GM21447 (cell line): ENCODE data around the gene SMTN.
A peak's percentile ranks its signal among the peaks of the same experiment; 100 is the strongest.
"Not testable (repeated sequence)": the region's sequence is repeated elsewhere in the genome, so short reads cannot be mapped to it uniquely, and the experiment has no call there.

Experiments
- ATAC-seq: cut with Tn5 transposase; IDR thresholded peaks from one replicate; pipeline ENCODE4 v1.9.1; 2021; ENCODE audit not compliant: unreplicated experiment

SMTN gene

DNA sequence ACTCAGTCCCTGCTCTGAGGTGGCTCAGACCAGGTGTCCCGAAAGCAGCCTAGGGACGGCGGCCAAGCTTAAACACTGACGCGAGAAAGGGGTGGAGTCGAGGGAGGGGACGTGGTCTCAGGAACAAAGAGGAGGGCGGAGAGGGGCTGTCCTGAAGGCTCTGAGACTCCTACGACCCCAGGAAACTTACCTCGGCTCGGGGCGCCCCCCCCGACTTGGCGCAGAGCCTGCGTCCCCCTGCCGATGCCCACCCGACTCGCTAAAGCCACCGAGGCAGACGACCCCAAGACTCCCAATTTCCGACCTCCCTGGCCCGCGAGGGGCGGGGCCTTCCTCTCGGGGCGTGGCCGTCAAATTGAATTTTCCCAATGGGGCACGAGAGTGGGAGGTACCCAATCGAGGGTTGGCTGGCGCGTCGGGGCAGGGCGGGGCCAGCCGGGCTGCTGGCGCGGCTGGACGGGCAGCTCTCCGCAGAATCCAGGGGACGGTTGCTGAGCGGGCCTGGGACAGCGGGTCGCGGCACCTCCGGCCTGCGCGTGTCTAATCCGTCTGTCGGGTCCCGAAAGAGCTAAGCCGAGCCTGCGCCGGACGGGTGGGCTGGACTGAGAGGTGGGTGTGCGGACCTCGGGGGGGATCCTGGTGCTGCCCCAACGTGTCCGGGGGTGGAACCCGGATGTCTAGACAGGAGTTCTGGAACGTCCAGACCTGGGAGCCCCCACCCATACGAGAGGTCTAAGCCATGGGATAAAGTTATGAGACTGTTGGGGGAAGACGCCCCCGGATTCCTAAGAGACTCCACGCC lies at the start of gene SMTN:
Gene SMTN, plus strand, starts transcription at position 471 of the 802 bp plus-strand sequence. CDS start 1,941 bp downstream, outside the sequence.
- ATAC-seq = peak; percentile 55

DNA sequence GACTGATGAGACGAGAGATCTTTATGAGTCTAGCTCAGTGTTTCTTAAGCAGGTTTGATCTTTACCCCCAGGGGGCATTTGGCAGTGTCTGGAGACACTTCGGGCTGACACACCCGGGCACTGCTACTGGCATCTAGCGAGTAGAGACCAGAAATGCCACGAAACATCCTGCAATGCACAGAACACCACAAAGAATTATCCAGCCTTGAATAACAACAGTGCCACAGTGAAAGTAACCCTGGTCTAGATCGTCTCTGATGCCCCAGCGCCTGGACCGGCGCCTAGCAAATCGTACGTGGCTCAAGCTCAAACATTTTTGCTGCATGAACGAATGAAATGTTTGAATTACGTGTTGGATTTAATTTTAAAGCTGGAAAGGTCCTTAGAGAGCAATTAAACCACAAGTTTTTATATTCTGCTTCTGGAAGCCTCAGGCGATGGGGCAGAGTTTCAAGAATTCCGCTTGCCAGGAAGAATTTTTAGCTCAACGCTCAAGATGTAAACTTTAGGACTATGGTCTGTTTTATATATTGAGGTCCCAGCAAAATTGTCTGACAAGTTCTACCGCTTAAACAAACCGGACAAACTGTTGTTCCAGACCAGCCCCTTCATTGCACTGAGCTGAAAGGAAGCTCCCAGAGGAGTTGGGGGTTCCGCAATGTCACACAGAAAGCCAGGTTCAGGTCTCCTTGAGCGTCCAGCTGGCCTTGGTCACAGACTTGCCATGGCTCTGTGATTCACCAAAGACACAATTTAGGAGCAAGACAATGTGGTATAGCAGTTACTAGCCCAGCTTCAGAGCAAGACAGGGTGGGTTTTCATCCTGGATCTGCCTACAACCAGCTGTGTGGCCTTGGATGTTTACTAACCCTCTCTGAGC lies 44.2 kb upstream of the SMTN start:
- ATAC-seq = no peak

DNA sequence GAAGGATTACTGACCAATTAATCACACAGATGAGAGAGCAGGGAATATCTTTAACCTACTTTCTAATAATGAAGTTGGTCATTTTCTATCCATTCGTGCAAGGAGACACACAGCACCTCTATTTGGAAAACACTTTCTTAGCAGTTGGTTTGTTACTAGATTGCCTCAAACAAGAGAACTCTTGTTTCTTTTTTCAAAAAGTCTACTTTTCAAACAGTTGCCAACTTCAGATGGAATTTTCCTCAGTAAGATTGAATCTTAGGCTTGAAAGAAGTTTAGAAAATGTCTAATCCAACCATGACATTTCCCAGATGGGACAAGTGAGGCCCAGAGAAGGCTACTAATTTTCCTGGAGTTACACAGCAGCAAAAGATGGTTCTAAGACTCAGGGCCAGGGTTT lies 42.4 kb upstream of the SMTN start:
- no peak for ATAC-seq

DNA sequence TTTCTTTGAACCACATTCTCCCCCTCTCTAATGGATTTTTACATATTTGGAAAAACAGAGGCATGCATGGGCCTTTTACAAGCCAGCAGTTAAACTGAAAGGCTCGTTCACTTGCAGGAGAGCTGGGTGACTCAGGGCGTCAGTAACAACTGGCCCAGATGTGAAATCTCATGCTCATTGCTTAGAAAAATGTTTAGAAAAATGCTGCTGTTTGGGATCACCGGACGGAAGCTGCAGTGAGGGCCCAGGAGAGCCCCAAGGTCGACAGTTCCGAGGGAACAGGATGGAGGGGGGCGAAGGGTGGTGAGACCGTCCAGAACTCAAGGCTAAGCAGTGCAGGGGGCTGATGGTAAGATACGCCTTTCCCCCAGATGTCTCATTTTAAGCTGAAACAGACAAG lies 41.7 kb upstream of the SMTN start:
- ATAC-seq = no peak

DNA sequence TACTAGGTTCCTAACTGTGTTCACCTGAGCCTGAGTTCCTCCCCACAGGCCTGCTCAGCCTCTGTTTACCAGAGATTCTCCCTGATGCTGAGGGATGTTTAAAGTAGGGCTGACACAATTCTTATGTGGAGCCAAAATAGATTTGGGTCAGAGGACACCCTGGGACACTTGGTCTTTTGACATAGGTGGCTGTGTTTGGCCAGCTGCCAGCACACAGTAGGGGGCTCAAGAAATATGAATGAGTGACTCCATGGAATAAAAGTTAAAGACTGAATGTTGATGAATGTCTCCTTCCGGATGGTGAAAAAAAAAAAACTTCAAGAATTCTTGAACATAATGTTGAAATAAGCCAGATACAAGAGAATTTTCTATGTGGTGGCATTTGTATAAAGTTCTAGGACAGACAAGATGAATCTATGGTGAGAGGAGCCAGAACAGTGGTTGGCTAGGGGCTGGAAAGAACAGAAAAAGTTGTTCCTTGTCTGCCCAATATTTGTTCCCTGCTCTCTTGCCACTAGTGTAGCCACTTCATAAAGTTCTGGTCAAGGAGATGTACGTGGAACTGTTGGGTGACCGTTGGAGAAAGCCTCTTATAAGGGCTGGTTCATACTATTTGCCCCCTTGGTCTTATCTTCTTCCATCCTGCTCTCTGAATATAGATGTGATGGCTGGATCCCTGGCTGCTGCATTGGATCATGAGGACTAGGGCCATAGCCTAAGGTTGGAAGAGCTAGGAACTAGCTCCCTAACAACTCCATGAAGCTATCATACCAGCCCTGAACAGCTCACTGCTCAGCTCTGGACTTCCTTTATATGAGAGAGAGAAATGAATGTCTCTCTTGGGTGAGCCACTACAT lies 40.3 kb upstream of the SMTN start:
- ATAC-seq = no peak

DNA sequence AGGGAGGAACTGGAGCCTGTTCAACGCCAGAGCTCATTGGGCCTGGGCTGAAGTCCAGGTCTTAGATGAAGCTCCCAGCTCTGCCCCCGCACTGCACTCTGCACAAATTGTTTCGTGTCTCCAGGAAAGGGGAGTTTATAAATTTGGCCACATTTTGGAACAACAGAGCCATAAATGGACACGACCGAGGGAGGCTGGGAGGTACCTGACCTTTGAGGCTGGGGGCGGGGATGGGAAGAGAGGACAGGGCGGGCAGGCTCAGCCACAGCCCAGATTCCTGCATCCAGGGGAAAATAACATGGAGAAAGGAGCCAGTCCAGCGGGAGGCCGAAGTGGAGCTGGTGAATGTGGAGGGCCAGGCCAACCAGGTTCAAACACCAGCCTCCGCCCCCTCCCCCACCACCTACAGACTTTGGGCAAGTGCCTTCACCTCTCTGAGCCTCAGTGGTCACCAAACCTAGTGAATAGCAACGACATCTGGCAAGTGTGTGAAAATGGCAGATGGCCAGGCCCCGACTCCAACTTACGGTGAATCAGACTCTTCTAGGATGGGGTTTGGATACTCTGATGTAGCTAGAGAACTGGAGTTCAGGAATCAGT lies 36.8 kb upstream of the SMTN start:
- no peak for ATAC-seq

DNA sequence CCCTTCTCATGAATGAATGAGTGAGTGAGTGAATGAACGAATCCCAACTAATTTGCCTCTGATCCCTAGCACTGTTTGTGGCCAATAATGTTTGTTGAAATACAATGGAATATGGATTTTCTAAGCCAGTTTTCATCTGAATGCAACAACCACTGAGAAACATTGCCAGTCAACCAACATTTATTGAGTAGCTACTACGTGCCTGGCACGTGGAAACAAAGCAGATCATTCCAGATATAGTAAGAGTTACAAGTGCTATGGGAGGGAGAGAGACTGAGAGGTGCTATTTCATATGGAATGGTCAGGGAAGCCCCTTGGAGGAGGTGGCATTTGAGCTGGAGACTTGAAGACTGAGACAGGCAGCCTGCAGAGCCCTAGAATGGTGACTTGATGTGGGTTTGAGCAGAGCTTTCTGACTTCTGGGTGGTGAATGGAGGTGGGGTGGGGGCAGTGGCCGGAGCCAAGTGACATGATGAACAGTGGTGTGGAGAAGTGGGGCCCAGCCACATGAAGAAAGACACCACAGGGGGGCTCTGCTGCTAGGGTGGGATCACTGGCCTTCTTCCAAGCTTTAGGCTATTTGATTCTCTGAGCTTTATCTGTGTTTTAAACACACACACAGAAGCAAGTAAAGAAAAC lies 35.1 kb upstream of the SMTN start:
- no peak for ATAC-seq

DNA sequence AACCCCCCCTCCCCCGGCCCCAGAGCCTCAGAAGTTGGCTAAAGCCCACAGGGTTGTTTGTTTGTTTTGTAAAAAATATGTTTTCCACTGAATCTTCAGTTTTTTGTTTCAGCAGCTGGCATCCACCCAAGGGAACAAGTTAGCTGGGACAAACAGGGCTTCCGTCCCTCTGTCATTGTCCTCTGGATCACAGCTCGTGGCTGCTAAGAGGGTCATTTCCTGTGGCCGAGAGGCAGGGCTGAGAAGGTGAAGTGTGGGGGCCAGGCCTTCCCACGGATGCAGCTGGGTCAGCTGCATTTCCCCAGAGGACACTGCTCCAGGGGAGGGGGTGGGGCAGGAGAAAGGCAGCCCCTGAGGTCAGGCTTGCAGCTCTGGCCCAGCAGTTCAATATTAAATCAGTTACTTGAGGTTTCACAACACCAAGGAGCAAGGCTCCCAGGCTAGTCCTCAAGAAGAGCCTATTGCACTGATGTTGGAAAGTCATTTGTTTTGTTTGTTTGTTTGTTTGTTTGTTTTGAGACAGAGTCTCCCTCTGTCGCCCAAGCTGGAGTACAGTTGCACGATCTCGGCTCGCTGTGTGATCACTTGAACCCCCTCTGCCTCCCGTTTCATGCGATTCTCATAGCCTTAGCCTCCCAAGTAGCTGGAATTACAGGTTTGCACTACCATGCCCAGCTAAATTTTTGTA lies 34.4 kb upstream of the SMTN start:
- ATAC-seq = no peak

DNA sequence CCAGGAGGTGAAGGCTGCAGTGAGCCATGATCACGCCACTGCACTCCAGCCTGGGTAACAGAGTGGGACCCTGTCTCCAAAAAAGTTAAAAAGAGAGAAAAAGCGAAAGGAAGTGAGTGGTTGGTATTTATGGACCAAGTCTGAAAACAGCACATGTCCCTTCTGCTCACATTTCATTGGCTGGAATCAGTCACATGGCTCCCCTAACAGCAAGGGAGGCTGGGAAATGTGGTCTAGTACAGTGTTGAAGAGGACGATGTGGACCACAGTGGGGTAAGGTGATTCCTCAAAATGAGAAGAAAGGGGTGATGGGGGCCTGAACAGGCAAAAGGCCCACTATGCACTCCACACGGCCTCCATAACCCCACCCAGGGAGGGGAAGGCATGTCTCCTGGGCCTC lies 32.5 kb upstream of the SMTN start:
- ATAC-seq = no peak

DNA sequence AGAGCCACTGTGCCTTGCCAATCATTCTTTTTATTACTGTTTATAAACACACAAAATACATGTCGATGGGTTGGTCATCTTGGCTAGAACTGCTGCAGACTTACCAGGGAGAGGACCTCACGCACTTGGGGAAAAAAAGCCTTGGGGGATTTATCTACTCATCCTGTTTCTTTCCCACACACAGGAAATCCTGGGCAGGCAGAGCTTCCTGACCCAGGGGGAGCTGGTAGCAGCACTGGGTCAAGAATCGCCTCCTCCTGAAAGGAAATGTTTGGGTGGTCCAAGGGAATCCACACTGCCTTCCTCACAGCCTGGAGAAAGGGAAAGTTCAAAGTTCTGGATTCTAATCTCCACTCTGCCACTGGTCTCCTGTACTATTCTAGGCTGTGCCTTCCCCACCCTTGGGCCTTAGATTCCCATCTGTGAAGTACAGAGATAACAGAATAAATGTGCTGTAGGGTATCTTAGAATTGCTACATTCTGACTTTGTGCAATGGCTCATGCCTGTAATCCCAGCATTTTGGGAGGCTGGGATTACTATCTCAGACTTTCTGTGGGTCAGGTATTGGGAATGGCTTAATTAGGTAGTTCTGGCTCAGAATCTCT lies 31.2 kb upstream of the SMTN start:
- no peak for ATAC-seq

DNA sequence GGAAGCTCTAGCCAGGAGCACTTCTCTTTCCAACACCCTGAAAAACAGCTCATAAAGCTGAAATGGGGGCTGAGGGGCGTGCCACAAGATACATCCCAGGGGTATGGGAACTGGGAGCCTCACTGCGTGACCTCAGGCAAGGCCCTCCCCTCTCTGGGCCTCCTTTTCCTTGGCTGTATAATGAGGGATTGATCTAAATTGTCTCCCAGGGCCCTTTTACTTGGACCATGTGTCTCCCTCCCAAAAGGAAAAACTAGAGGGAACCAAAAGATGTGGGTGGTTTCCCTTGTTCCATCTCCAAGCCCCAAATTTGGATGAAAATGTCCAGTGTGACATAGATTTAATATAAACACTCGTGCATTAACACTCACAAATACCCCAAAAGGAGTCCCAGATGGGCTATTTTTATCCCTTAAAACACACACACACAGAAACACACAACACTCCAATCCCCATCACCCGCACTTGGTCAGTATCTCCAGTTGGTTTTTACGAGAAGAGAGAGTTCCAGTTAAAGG lies 25.9 kb upstream of the SMTN start:
- no peak for ATAC-seq

DNA sequence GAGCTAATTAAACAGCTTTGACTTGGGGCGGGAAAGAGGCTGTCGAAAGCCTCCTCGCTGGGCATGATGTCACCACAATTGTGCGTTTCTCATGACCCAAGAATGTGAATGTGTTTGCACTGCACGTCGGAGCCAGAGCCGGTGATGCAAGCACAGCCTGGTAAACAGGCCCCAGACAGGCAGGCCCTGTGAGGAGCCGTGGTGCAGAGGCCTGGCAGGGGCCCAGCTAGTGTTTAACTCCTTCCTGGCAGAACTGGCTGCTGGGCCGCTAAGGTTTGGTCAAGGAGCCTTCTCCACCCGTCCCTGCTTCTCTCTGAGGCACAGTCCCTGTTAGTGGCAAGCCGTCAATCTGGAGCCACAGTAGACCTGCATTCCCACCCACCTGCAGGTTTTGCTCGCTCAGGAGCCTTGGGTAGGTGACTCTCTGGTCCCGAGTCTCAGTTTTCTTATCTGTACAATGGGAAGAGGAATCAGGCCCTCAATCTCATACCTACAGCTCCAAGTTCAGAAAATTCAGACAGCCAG lies 25.4 kb upstream of the SMTN start:
- no peak for ATAC-seq

DNA sequence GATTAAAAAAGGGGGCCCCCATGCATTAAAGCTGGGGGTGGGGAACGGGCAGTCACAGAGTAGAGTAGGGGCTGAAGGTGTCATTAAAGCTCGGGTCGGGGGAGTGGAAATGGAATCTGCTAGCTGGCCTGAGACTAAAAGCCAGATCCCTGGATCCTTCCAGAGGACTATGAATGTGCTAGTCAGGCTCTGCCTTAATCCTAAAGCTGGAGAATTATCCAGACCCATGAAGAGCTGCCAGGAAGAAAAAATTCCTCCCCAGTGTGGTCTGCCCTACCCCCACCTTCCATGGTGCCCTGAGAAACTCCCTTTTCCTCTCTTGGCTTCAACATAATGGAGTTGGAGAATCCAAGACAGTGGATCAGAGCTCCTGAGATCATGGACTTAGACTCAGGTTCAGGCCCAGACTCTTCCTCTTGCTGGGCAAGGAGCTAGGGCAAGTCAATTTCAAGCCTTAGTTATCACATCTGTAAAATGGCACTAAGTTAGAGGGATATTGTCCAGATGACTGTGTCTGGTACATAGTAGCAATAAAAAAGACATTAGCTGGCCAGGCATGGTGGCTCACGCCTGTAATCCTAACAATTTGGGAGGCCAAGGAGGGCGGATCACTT lies 24.0 kb upstream of the SMTN start:
- no peak for ATAC-seq

DNA sequence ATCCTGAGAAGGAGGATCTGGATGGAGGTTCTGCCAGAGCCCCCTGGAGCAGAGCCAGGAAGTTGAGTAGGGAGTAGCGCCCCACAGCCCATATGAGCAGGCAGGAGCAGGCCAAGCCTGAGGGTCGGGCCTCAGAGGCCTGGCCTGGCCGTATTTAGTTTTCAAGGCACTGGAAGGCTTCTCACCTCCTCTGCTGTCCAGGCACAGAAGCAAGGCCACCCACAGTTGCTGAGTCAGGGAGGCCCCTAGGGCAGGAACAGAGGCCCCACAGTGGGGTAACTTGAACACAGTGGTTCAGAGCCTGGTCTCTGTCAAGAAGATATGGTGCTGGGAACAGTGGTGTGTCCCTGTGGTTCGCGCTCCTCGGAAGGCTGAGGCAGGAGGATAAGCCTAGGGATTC lies 21.5 kb upstream of the SMTN start:
- ATAC-seq = not testable (repeated sequence)

DNA sequence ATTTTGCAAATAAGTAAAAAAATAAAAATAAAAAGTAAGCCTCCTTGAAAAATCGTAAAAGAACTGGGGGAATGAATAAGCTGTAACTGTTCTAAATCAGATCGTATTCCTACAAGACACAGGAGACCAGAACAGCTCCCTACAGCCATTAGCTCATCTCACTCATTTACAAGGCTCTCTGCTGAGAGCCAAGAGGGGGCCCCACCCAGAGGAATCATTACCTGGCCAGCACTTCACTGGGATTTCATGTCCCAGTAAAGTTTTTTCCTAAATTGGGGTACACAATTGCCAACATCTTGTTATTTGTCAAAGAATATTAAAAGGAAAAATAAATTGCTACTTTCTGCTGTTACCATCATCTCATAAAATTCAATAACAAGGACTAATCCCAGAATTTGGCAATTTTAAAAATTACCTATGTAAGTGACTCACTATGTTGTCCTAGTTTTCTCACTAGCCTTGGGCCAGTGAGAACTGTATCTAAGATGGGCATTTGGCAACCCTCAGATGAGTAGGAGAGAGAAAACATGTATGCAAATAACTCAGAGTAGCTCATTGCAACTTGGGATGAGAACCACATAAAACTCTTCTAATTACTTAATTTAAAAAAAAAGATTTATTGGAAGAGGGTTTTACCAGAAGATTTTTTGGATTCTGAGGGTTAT lies 18.4 kb upstream of the SMTN start:
- no peak for ATAC-seq

DNA sequence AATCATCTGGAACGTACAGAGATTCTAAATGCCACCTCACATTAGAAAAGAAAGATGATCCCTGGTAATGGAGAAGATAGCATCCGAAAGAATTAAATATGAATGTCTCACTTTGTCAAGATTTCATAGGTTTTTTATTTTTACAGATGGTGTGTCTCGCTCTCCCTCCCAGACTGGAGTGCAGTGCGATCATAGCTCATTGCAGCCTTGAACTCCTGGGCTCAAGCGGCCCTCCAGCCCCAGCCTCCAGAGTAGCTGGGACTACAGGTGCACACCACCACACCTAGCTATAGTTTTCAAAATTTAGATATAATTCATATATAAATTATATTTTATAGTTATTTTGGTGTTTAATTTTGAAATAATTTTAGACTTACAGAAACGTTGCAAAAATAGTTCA lies 16.7 kb upstream of the SMTN start:
- no peak for ATAC-seq

DNA sequence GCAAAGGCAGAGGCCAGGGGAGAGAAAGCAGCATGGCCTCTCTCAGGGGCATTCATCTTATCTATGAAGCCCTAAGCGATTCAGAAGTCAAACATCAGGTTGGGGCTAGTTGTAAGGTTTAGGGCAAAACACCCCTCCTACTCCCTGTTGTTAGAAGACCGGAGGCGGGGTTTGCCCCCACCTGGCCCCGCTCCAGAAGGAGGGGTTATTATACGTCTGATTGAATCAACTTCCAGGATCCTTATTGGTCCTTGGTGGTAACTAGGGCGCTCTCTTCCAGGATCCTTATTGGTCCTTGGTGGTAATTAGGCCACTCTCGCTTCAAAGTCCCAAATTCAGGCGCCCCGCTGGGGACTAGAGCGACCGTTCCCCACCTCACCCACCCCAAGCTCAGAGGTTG lies 12.1 kb upstream of the SMTN start:
- no peak for ATAC-seq
